ENCODE data around the gene GPR37.

DNA sequence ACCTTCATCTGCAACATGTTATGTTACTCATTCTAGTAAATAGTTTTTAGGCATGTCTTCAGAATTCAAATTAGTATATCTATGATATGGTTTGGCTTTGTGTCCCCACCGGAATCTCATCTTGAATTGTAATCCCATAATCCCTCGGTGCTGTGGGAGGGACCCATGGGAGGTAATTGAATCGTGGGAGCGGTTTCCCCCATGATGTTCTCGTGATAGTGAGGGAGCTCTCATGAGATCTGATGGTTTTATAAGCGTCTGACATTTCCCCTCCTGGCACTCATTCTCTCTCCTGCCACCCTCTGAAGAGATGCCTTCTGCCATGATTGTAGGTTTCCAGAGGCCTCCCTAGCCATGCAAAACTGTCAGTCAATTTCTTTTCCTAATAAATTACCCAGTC is 20.4 kb upstream of the GPR37 start:
- TF ChIP-seq POLR2AphosphoS5 (IDR thresholded peaks at IDR 0.05; ENCODE audit: borderline replicate concordance, low read depth, low read length): no peak
- TF ChIP-seq EZH2 (IDR thresholded peaks at IDR 0.05): no peak
- TF ChIP-seq FOXP2 (optimal IDR thresholded peaks at IDR 0.05; ENCODE audit: control extremely low read depth, extremely low read length, insufficient read depth): no peak
